Measurements from ENCODE around the gene DCAF5. TPM values are rescaled to one million over a fixed set of nuclear protein-coding genes. Genes with fewer than 3 reads are reported as not detected.

The DCAF5 gene
- total RNA-seq = 19.0 and 20.2 TPM in 2 replicates

GRCh38 chr14:69152902-69153151 lies at the start of gene DCAF5:
DCAF5 (minus strand) TSS chr14:69153119; CDS start chr14:69152978, 141 bp downstream.

GRCh38 chr14:69191340-69192111 lies 38.6 kb upstream of the DCAF5 start, which contains the start of gene EXD2:
EXD2 (plus strand) TSS chr14:69191498; CDS start chr14:69209471, 17,973 bp downstream.

Other genes with a start within 250 kb of the DCAF5 start
- gene ACTN1, start 173.8 kb downstream of the DCAF5 start, total RNA-seq = 349 and 356 TPM in 2 replicates
- gene EXD2, start 38.4 kb upstream of the DCAF5 start, total RNA-seq = 11.8 and 14.8 TPM in 2 replicates
- 0.65 and 1.4 TPM in 2 replicates for gene GALNT16, start 107.0 kb upstream of the DCAF5 start, total RNA-seq
- gene ERH, start 245.2 kb upstream of the DCAF5 start, total RNA-seq = 107 and 126 TPM in 2 replicates
- gene SLC39A9, start 245.6 kb upstream of the DCAF5 start, total RNA-seq = 94.4 and 97.7 TPM in 2 replicates